GM12872 (cell line): ENCODE measurements around the gene MIPEP.

ENCODE experiments used
- CTCF ChIP-seq: IDR thresholded peaks from 3 replicates; pipeline ENCODE4 v1.5.1; 2011; ENCODE audit warnings: low read depth, mild to moderate bottlenecking, low read length, moderate library complexity; ENCODE audit not compliant: insufficient read depth

The MIPEP gene

GRCh38 chr13:23861310-23861709 is 27.9 kb downstream of the MIPEP start:
- no peak for TF ChIP-seq CTCF

- TF ChIP-seq CTCF: no peak
Measured at GRCh38 chr13:23859904-23860303, 29.3 kb downstream of the MIPEP start.

- TF ChIP-seq CTCF: no peak
Measured at GRCh38 chr13:23859455-23859854, 29.7 kb downstream of the MIPEP start.

- TF ChIP-seq CTCF: no peak
Measured at GRCh38 chr13:23858546-23858945, 30.7 kb downstream of the MIPEP start.

GRCh38 chr13:23856008-23856750 is 33.0 kb downstream of the MIPEP start:
- TF ChIP-seq CTCF: no peak

- TF ChIP-seq CTCF: no peak
Measured at GRCh38 chr13:23855360-23855759, 33.8 kb downstream of the MIPEP start.

GRCh38 chr13:23852351-23852750 is 36.8 kb downstream of the MIPEP start:
- TF ChIP-seq CTCF: no peak
